SW 1271 (cell line): ENCODE measurements around the gene CYTH4.

Experiments
- DNase-seq, 2 experiments: peaks; one replicate each; lab custom pipeline; 2025; lab: John Stamatoyannopoulos, UW

Gene CYTH4

GRCh38 chr22:37290737-37291136, 8.4 kb downstream of the CYTH4 start:
- no peak for DNase-seq

DNA sequence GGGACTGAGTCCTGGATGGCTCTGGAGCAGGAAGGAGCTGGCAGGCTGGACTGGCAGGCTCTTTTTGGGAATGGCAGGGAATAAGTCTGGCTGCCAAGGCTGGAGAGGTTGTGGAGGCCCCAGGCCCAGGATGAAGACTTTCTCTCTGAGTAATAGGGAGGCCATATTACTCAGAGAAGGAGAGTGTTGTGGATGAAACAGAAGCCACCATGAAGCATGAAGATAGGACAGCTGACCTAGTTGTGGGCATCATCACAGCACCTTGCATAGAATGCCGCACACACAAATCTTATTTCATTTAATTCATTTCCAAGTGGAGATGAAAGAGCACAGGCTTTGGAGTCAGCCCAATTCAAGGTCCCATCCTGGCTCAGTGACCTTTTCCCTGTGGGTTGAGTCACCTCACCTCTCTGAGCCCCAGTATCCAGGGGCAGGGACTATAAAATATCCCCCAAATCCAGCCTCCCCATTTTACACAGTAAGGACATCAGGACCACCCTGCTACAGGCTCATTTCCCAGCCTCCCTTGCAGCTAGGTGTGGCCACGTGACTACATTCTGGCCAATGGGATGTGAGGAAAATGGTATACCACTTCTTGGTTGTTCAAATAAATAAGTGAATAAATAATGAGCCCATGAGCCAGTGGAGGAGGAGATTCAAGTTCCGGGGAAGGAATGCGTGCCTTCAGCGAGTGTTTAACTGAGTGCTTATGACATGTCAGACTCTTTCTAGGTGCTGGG, 9.4 kb downstream of the CYTH4 start:
- no peak for DNase-seq

DNA sequence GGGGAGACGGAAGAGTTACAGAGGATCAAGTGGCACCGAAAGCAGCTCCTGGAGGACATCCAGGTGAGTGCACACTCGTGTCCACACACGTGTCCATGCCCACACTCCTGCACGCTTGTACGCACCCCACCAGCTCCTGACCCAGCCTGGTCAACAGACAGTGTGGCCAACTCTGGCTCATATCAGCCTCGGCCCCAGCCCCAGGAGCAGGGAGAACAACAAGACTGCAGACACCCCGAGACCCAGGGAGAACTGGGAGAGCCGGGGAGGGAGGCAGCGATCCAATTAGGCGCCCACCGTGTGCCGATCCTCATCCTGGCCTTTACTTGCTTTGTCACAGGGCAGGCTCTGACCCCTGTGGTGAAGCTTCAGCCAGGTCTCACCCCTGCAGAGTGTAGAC, 10.3 kb downstream of the CYTH4 start:
- no peak for DNase-seq

GRCh38 chr22:37293172-37293571, 10.9 kb downstream of the CYTH4 start:
- DNase-seq = no peak

DNA sequence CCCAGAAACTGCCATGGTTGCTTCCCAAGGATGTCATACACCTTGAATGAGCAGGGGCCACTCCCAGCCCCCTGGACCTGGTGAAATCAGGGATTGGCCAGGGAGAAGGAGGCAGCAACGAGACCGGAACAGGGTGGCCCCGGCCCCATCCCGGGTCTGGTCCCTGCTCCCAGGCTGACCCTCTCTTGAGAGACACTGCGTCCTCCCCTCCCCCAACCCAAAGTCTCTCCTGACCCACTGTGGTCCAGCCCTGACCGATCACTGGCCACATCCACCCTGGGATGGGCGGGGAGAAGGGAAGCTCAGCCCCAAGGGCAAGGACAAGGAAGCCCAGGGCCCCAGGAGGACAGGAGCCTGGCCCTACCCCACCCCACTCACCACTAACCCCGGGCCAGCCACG, 12.4 kb downstream of the CYTH4 start:
- DNase-seq = no peak

- DNase-seq = no peak
These were observed 13.0 kb downstream of the CYTH4 start for GRCh38 chr22:37295213-37295886.

DNA sequence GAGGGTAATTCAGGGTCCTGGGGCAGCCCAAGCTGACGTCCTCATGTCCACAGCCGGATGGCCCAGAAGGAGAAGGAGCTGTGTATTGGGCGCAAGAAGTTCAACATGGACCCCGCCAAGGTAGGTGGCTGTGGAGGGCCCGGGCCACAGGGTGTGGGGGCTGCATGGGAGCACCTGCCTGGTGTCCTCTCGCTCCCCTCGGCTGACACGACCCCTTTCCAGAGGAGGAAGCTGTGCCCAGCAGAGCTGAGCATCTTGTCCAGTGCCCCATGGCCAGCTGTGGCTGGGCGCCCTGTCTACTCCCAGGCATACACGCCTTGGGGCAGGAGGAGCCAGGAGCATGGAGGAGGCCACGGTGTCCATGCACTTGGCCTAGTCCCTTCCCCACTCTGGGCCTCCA, 13.6 kb downstream of the CYTH4 start:
- no peak for DNase-seq

GRCh38 chr22:37298748-37299495, 16.6 kb downstream of the CYTH4 start:
- DNase-seq = no peak

DNA sequence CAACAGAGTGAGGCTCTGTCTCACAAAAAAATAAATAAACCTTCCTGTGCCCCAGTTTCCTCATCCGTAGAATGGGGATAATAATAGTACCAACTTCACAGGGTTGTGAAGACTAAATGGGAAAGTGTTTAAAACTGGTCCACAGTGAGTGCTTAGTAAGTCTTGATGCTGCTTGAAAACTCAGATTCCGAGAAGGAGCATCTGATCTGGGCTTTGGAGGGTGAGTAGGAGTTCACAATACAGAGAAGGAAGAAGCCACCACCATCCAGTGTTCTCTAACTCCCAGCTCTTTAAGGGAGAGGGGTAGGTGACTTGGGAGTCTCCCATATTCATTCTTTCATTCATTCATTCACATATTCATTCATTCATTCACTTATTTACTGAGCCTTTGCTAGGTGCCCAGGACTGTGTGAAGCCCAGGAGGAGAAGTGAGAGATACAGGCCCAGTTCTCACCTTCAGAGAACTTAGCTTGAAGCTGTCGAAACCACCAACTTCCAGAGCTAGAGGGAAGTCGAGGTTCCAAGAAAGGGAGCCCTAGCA, 17.7 kb downstream of the CYTH4 start:
- no peak for DNase-seq

GRCh38 chr22:37300551-37301017, 18.3 kb downstream of the CYTH4 start:
- DNase-seq = no peak

GRCh38 chr22:37301144-37301830, 19.0 kb downstream of the CYTH4 start:
- DNase-seq = no peak

DNA sequence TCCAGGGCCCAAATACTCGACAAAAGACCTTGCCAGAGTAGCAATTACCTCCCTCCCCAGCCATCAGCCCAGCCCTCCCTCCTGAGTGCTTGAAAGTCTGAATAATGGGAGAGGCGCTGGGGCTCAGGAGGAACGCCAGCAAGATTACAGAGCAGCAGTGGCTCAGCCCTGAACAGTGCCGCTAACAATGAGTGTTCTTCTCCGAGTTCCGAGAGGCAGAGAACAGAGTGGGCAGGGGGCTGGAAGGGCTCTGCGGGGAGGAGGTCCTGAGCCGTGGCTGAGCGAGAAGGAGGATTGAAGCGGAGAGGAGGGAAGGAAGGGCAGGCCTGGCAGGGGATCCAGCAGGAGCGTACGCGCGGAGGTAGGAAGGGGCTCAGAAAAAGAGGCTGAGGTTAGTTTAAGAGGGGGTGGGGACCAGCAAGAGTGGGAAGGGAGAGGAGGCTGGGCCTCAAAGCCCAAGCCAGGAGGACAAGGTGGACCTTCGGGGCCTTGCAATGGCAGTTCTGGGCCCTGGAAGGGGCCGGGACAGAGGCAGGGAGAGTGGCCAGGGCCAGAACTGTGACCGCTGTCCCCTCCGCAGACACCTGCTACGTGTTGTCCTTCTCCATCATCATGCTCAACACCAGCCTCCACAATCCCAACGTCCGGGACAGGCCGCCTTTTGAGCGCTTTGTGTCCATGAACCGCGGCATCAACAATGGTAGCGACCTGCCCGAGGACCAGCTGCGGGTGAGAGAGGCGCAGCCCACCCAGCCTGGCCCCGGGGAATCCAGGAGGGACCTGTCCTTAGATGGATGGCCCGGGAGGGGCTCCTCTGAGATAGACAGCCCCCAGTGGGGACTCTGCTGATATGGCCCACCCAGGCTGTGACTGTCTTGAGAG, 20.6 kb downstream of the CYTH4 start:
- no peak for DNase-seq

DNA sequence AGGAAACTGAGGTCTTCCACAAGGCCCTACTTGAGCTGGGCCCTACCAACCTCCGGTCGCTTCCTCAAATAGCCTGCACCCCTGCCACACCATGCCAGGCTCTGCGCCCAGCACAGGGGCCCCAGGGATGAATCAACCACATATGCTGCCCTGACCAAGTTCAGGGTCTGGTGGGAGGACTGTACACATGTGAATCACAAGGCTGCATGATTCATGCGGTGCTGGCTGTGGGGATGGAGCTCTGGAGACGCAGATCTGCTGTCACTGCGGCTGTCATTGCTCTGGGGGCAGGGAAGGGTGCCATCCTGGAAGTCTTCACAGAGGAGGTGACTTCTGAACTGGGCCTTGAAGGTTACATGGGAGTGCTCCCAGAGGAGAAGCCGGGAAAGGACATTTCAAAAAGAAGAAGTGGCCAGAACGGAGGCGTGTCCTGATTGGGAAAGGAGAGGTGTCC, 21.5 kb downstream of the CYTH4 start:
- DNase-seq = no peak

- DNase-seq = no peak
These were observed 22.5 kb downstream of the CYTH4 start for GRCh38 chr22:37304595-37305343.

DNA sequence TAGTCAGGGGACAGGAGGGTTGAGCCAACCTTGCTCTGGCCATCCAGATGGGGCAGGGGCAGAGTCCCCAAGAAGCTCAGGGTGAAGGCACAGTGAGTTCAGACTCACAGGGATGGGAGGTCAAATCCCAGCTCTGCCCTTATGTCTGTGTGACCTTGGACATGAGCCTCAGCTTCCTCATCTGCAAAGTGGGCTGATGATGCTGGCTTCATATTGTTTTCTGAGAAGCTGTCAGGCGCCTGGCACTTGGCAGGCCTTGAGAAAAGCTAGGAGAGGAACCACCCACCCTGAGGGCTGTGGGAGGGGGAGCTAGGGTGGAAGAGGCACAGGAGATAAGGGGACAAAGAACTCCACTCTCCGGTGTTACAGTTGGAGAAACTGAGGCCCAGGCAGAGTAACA, 23.6 kb downstream of the CYTH4 start:
- DNase-seq = no peak

- no peak for DNase-seq
These were observed 24.2 kb downstream of the CYTH4 start for GRCh38 chr22:37306494-37306829.

DNA sequence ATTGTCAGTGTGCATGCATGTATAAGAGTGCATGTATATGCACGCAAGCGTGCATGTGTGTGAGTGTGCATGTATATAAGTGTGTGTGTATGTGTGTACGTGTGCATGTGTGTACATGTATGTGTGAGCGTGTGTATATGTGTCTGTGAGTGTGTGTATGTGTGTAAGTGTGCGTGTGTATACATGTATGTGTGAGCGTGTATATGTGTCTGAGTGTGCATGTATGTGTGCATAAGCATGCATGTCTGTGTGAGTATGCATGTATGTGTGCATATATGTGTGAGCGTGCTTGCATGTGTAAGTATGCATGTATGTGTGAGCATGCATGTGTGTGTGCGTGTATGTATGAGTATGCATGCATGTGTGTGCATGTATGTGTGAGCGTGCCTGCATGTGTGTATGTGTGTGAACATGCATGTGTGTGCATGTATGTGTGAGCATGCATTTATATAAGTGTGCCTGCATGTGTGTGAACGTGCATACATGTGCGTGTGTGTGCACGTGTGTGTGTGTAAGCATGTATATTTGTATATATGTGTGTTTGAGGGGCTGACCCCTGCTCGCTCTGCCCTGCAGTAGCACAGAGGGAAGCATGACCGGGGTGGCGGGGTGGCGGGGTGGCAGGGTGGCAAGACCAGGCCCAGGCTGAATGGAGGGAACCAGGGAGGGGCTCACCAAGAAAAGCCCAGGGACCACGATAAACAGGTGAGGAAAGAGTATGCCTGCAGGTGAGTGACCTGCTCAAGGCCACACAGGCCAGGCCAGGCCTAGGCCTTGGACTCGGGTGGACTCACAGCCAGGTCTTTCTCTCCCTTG, 26.3 kb downstream of the CYTH4 start:
- DNase-seq = no peak

DNA sequence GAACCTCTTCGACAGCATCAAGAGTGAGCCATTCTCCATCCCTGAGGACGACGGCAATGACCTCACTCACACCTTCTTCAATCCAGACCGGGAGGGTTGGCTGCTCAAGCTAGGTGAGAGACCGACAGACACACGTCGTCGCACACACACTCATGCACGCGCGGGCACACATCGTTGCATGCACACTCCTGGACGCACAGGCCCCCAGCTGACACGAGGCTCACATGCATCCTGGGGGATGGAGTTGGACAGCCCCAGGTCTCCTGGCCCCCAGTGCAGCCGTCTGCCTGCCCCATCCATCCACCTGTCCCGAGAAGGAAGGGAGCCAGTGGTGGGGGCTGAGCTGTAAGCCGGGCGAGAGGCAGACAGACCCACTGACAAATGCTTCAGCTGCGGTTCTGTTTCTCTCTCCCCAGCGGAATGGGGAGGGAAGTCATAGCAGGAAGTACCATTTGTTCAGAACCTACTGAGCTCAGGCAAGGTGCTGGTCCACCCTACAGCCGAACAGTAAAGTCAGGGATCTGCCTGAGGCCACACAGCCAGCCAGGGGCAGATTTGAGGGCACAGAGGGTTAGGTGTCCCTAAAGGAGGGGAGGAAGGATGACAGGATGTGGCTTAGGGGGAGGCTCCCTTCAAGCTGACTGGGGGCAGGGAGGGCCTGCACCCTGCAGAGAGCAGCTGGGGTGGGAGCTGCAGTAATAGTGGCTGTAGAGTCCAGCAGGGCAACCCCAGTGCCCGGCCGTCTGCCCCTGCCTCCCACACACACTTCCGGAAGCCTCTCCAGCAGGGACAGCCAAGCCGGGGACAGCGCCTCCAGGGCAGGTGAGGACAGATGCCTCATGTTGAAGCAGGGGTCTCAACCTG, 27.1 kb downstream of the CYTH4 start:
- DNase-seq = no peak
